Measurements from ENCODE around the gene SCIN. TPM values are rescaled to one million over a fixed set of nuclear protein-coding genes. Genes with fewer than 3 reads are reported as not detected.

Gene SCIN
- total and polyA plus RNA-seq, 2 of the 8 experiments (the other 6 are each of a cell fraction or from before 2014, with no cell fraction given), result 0.47 to 1.9 TPM

- H3K18ac ChIP-seq (ENCODE audit: extremely low read depth, low read length), result no peak overlapping the region
- H3K79me2 ChIP-seq (ENCODE audit: control insufficient read depth in 1 of 2, insufficient read depth in 2 of 2, low read length in 2 of 2), result no peaks in the 10 kb centered on the region
- H2AK5ac ChIP-seq (ENCODE audit: low read depth, low read length), result no peak overlapping the region
- ChIA-PET CTCF (ENCODE audit: partially characterized antibody) (interaction anchor here (1.2 to 3.5 kb wide), 5 partner anchors 11 to 18 kb away, joined by 4 to 23 read pairs (median 4); partner anchors contain the start of gene ARL4A), POLR2A (ENCODE audit: partially characterized antibody) (interaction anchor here (0.7 to 1.1 kb wide), 2 partner anchors 14 to 119 kb away, joined by 3 read pairs; partner anchors contain the start of gene ARL4A)
- H2BK5ac ChIP-seq (ENCODE audit: low read depth, low read length), result no peak overlapping the region
- H2BK15ac ChIP-seq (ENCODE audit: low read length), result no peak overlapping the region
- H3K4ac ChIP-seq (replicated peaks; ENCODE audit: insufficient read length, low read depth, low read length), result no peak overlapping the region
- no peaks in the 10 kb centered on the region for H3K23me2 ChIP-seq (ENCODE audit: low read depth, low read length)
- 87% methylated on average over 2 of the region's 2 CpGs; no CpG with 5 or more reads in 1 of the 2 experiments for WGBS, 2 experiments (ENCODE audit: extremely low coverage in 1 of 2, insufficient coverage in 1 of 2, insufficient read length in 1 of 2, insufficient replicate concordance in 2 of 2, low coverage in 1 of 2, low lambda C conversion rate in 2 of 2, missing lambda C conversion rate in 1 of 2)
- no peak overlapping the region for H2BK120ac ChIP-seq (replicated peaks; ENCODE audit: low read depth, low read length)
- no peak overlapping the region for H2BK20ac ChIP-seq (ENCODE audit: low read length)
- H3K4me1 ChIP-seq (replicated peaks in 1 of 4; ENCODE audit: control insufficient read depth in 3 of 4, insufficient read depth in 4 of 4, low read length in 3 of 4), result no peaks in the 10 kb centered on the region
- H4K8ac ChIP-seq (ENCODE audit: extremely low read depth, insufficient read depth, low read length), result no peak overlapping the region
- H3K27ac ChIP-seq (ENCODE audit: low read depth, low read length), result no peak overlapping the region
- no peak overlapping the region for H4K5ac ChIP-seq (ENCODE audit: insufficient read length, low read depth, low read length)
- no peaks in the 10 kb centered on the region for H4K20me1 ChIP-seq (replicated peaks in 1 of 2; ENCODE audit: control insufficient read depth in 1 of 2, insufficient read depth in 2 of 2, low read length in 2 of 2)
- H3K9me3 ChIP-seq (ENCODE audit: insufficient read depth in 2 of 2, low read depth in 1 of 2, low read length in 1 of 2), result peaks cover 6 to 7% of the 10 kb centered on the region in 2 experiments; a peak in 2 of 4 replicates
- FAIRE-seq (no peak), DNase-seq (ENCODE audit: low read depth in 1 of 2, low spot score in 2 of 2) (no peak)
- H4K91ac ChIP-seq (replicated peaks; ENCODE audit: insufficient read length, low read length), result no peak overlapping the region
- H2BK12ac ChIP-seq (ENCODE audit: low read depth, low read length), result no peak overlapping the region
- no peaks in the 10 kb centered on the region for H3K79me1 ChIP-seq (ENCODE audit: low read depth, low read length)
- no peak overlapping the region for H3K14ac ChIP-seq (ENCODE audit: insufficient read length)
- no peak overlapping the region for H3K4me3 ChIP-seq (ENCODE audit: extremely low read depth in 1 of 4, insufficient read depth in 2 of 4, low read depth in 3 of 4, low read length in 4 of 4)
- no peak overlapping the region for H3K4me2 ChIP-seq (ENCODE audit: insufficient read depth in 1 of 2, low read depth in 2 of 2, low read length in 2 of 2)
- H2AFZ ChIP-seq (ENCODE audit: low read length), result no peak overlapping the region
- H3K23ac ChIP-seq (ENCODE audit: insufficient read length), result no peak overlapping the region
- H3K36me3 ChIP-seq (ENCODE audit: control insufficient read depth in 2 of 4, insufficient read depth in 4 of 4, low read length in 3 of 4), result no peaks in the 10 kb centered on the region
- no peaks in the 10 kb centered on the region for H3K27me3 ChIP-seq (replicated peaks in 1 of 4; ENCODE audit: control insufficient read depth in 3 of 4, extremely low read depth in 1 of 4, insufficient read depth in 3 of 4, low read length in 3 of 4)
- no peak overlapping the region for H3K9ac ChIP-seq (replicated peaks in 1 of 4; ENCODE audit: extremely low read depth in 1 of 4, low read depth in 3 of 4, low read length in 3 of 4)
- H3K56ac ChIP-seq (replicated peaks; ENCODE audit: insufficient read length, low read depth, low read length), result no peak overlapping the region
- TF ChIP-seq EZH2 (IDR thresholded peaks at IDR 0.05; ENCODE audit: low read depth, low read length, severe bottlenecking) (no peak), CTCF (IDR thresholded peaks at IDR 0.05; ENCODE audit: control extremely low read depth in 1 of 3, insufficient read depth in 1 of 3, low read depth in 1 of 3, low read length in 3 of 3) (no peak), SIX5 (IDR thresholded peaks at IDR 0.05; ENCODE audit: low read depth, low read length) (no peak), ATF2 (IDR thresholded peaks at IDR 0.05; ENCODE audit: low read length) (no peak), POLR2A (IDR thresholded peaks at IDR 0.05; ENCODE audit: control extremely low read depth in 1 of 2, low read depth in 2 of 2, low read length in 2 of 2) (no peak), USF2 (IDR thresholded peaks at IDR 0.05; ENCODE audit: low read length) (no peak), ZNF274 (IDR thresholded peaks at IDR 0.05; ENCODE audit: borderline replicate concordance, extremely low read depth, low read length) (no peak), KDM1A (IDR thresholded peaks at IDR 0.05; ENCODE audit: borderline replicate concordance, low read length) (no peak)
Observed at GRCh38 chr7:12701433-12701832, 130.9 kb downstream of the SCIN start.
